Measurements from ENCODE around the gene NDUFB2.
"Not testable (repeated sequence)": the region's sequence is repeated elsewhere in the genome, so short reads cannot be mapped to it uniquely, and the experiment has no call there.

NDUFB2 gene

DNA sequence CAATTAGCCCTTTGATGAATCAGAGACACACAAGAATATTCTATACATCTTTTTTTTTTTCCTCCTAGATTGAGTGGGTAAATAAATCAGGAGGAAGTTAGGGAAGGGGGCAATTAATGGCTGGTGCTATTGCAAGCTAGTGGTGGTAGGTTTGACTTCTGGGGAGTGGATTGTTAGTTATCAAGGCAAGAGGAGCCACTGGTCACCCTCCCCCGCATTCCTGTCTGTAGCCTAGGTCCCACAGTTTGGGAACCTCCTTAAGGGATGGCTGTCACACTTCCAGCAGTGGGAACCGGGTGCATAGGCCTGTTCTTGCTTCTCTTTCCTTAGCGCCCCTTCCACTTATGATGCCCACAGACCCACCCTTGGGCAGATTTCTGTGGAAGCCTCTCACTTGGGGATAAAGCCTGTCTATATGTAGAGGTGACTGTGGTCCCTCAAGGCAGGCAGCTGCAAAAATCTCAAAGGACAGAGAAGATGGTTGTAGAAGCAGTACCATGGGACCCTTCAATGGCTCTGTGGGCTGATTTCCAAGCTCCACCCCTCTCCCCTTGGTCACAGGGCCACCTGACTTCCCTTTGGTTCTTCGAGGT is 26.1 kb upstream of the NDUFB2 start:
- no peak for DNase-seq
- in situ Hi-C loops (cut with HindIII; ENCODE audit: low pct_ligation_motif_present, low pct_unique_long_range_greater_than_20kb, low sequenced_read_pairs), result no loop called here

DNA sequence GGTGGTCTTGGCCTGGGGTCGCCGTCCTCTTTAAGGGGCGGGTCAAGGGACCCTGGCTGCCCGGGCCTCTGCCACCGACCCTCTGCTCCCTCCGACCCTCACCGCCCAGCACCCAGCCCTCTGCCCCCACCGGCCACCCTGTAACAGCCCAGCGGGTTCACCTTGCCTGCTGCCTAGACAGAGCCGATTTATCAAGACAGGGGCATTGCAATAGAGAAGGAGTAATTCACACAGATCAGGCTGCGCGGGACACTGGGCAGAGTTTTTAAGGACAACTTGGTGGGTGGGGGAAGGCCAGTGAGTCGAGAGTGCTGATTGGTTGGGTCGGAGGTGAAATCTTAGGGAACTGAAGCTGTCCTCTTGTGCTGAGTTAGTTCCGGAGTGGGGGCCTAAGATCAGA is 24.5 kb upstream of the NDUFB2 start:
- in situ Hi-C loops (cut with HindIII; ENCODE audit: low pct_ligation_motif_present, low pct_unique_long_range_greater_than_20kb, low sequenced_read_pairs), result no loop called here
- DNase-seq, result no peak

GRCh38 chr7:140672382-140673062 is 24.0 kb upstream of the NDUFB2 start, which contains the start of gene ADCK2:
ADCK2 (plus strand) TSS chr7:140672945; CDS start chr7:140673331, 386 bp downstream.
- peak; percentile 54 for DNase-seq
- in situ Hi-C loops (cut with HindIII; ENCODE audit: low pct_ligation_motif_present, low pct_unique_long_range_greater_than_20kb, low sequenced_read_pairs), result no loop called here

GRCh38 chr7:140673063-140673773 is 23.3 kb upstream of the NDUFB2 start:
- peak; percentile 52 for DNase-seq
- in situ Hi-C loops (cut with HindIII; ENCODE audit: low pct_ligation_motif_present, low pct_unique_long_range_greater_than_20kb, low sequenced_read_pairs), result no loop called here

GRCh38 chr7:140673774-140674155 is 22.7 kb upstream of the NDUFB2 start:
- in situ Hi-C loops (cut with HindIII; ENCODE audit: low pct_ligation_motif_present, low pct_unique_long_range_greater_than_20kb, low sequenced_read_pairs), result no loop called here
- DNase-seq, result no peak

GRCh38 chr7:140674356-140674800 is 22.1 kb upstream of the NDUFB2 start:
- no peak for DNase-seq
- in situ Hi-C loops (cut with HindIII; ENCODE audit: low pct_ligation_motif_present, low pct_unique_long_range_greater_than_20kb, low sequenced_read_pairs), result no loop called here

DNA sequence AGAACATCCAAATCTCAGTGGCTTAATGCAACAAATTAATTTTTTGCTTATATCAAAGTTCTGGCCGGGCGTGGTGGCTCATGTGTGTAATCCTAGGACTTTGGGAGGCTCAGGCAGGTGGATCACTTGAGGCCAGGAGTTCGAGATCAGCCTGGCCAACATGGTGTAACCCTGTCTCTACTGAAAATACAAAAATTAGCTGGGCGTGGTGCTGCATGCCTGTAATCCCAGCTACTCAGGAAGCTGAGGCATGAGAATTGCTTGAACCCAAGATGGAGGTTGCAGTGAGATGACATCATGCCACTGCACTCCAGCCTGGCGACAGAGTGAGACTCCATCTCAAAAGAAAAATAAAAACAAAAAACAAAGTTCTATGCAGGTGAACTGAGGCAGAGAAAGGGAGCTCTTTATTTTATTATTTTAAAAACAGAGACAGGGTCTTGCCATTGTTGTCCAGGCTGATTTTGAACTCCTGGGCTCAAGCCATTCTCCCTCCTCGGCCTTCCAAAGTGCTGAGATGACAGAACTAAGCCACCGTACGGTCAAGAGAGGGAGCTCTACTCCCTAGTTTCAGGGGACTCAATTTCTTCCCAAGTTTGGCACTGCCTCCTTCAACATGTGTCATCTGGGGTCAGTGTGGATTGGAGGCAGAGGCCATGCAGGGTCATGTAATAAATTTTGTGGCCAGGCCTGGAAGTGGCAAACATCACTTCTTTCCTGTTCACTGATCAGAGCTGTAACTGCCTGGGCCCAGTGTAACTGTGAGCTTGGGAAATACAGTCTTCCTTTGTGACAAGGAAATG is 21.4 kb upstream of the NDUFB2 start:
- peak; percentile 88 for DNase-seq
- in situ Hi-C loops (cut with HindIII; ENCODE audit: low pct_ligation_motif_present, low pct_unique_long_range_greater_than_20kb, low sequenced_read_pairs), result no loop called here

DNA sequence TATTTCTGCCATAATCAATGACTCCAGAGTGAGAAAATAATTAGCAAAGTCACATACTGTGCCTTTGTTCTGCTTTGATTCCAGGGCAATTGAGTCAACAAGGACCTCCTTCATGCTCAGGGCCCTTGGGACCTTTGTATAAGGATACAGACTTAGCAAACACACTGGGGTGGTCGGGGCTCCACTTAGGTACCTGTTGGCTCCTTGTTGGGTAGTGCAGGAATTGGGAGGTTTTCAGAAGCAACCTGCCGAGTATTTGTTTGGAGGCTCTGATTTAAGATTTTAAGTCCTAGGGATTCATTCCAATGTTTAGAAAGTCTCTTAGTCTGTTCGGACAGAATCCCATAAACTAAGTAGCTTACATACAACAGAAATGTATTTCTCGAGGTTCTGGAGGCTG is 20.8 kb upstream of the NDUFB2 start:
- no peak for DNase-seq
- in situ Hi-C loops (cut with HindIII; ENCODE audit: low pct_ligation_motif_present, low pct_unique_long_range_greater_than_20kb, low sequenced_read_pairs), result no loop called here

DNA sequence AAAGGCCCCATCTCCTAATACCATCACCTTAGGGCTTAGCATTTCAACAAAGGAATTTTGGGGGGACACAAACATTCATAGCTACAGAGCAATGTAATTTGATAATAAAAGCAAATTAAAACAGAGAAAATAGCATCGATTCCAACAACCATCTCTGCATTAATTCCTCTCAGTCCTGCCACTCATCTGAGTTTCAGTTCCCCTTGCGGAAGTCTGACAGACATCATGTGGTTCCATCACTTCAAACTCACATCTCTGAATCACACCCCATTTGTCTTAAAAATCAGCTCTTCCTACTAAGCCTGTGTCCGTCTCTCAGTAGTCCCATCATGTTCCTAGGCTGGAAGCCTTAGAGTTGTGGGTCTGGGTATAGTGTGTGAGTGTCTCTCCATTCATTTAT is 20.2 kb upstream of the NDUFB2 start:
- no peak for DNase-seq
- in situ Hi-C loops (cut with HindIII; ENCODE audit: low pct_ligation_motif_present, low pct_unique_long_range_greater_than_20kb, low sequenced_read_pairs), result no loop called here

GRCh38 chr7:140676956-140677355 is 19.6 kb upstream of the NDUFB2 start:
- DNase-seq; in situ Hi-C loops (cut with HindIII; ENCODE audit: low pct_ligation_motif_present, low pct_unique_long_range_greater_than_20kb, low sequenced_read_pairs): not testable (repeated sequence)

DNA sequence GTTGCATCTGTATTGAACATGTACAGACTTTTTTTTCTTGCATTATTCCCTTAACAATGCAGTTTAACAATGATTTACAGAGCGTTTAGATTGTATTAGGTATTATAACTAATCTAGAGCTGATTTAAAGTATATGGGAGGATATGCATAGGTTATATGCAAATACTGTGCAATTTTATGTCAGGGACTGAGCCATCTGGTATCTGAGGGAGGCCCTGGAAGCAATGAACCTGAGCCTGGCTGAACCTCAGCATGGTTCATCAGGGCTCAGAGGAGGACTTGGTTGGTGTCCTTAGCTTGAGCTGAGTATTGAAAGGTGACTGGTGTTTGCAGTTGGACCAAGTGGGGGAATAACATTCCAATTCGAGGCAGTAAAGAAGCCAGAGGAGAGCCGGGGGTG is 19.0 kb upstream of the NDUFB2 start:
- in situ Hi-C loops (cut with HindIII; ENCODE audit: low pct_ligation_motif_present, low pct_unique_long_range_greater_than_20kb, low sequenced_read_pairs), result no loop called here
- no peak for DNase-seq

- no peak for DNase-seq
- in situ Hi-C loops (cut with HindIII; ENCODE audit: low pct_ligation_motif_present, low pct_unique_long_range_greater_than_20kb, low sequenced_read_pairs), result no loop called here
These were observed 18.3 kb upstream of the NDUFB2 start for GRCh38 chr7:140678081-140678815.

DNA sequence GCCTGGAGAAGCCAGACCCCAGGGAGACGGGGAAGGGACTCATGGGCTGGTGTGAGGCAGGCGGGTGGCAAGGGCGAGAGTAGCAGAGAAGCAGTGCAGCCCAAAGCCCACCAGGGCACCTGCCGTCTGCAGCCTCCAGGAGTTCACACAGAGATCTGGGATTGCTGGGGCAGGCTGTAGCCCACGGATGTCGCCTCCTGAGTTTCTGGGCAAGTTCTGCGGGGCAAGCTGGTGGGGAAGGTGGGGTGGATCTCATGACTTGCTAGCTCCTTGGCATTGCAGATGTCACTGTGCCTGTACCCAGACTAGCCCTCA is 17.7 kb upstream of the NDUFB2 start:
- in situ Hi-C loops (cut with HindIII; ENCODE audit: low pct_ligation_motif_present, low pct_unique_long_range_greater_than_20kb, low sequenced_read_pairs), result no loop called here
- no peak for DNase-seq

- no peak for DNase-seq
- in situ Hi-C loops (cut with HindIII; ENCODE audit: low pct_ligation_motif_present, low pct_unique_long_range_greater_than_20kb, low sequenced_read_pairs), result no loop called here
These were observed 17.3 kb upstream of the NDUFB2 start for GRCh38 chr7:140679186-140679585.

DNA sequence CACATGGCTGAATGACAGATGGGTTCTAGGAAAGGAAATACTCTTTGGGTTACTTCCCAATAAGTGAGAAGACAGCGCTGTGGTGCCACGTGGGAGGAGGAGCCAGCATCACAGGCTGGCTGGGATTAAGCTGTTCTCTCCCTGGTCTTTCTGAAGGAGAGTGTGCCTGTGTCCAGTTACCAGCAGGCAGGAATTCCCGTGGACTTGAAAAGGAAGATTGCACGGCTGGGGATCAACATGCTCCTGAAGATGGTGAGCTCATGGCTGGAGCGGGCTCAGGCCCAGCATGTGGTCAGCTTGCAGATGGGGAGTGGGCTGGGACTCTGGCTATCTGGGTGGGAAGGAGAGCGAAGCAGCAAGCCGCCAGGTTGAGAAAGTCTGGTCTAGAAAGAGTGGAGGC is 15.6 kb upstream of the NDUFB2 start:
- in situ Hi-C loops (cut with HindIII; ENCODE audit: low pct_ligation_motif_present, low pct_unique_long_range_greater_than_20kb, low sequenced_read_pairs), result no loop called here

DNA sequence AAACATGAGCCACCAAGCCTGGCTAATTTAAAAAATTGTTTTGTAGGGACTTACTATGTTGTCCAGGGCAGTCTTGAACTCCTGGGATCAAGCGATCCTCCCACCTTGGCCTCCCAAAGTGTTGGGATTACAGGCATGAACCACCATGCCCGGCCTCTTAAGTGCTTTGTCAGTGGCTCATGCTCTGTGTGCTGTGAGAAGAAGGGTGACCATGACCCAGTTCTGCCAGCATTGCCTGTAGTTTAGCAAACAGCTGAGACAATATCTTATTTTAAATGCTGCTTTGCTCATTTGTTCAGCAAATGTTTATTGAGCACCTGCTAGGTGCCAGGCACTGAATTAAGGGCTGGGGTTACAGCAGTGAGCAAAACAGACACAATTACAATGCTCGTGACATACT is 14.7 kb upstream of the NDUFB2 start:
- in situ Hi-C loops (cut with HindIII; ENCODE audit: low pct_ligation_motif_present, low pct_unique_long_range_greater_than_20kb, low sequenced_read_pairs), result no loop called here
- no peak for DNase-seq

More for the DNA sequence above, 15.6 kb upstream of the NDUFB2 start:
- DNase-seq, result no peak

- in situ Hi-C loops (cut with HindIII; ENCODE audit: low pct_ligation_motif_present, low pct_unique_long_range_greater_than_20kb, low sequenced_read_pairs), result no loop called here
- no peak for DNase-seq
These were observed 12.9 kb upstream of the NDUFB2 start for GRCh38 chr7:140683657-140684056.

DNA sequence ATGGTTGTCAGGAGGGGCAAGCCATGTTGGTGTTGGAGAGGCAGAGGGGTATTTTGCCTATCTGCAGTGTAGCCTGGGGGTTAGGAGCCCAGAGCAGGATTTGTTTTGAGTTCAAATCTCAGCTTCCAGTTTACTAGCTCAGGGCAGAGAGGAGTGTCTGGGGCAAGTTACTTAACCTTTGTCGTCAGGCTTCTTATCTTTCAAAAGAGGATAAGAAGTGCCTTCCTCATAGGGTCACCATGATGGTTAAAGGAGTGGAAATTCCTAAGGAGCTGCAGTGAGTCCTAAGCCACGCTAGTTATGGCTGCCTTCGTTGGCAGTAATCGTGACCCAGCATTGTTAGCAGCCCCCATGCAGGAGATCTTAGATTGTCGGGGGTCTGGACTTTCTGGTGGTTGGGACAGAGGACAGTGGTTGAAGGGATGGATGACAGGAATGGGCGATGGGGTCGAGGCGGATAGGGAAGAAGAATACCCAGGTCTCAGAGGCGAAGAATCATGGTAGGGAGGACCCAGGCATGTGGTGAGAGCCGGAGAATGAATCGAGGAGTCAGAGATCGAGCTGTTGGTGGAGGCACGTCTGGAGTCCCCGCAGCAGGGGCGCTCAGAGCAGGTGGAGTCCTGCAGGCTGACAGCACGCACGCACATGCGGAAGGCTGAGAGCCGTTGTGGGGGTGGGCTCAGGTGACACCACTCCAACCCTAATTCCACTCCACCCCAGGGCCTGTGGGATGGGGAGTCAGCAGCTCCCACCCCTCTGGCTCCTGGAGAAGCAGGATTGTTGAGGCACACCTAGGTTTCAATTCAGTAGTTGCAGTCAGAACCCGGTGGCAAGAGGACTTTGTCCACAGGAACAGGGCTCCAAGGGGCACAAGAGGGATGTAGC is 12.2 kb upstream of the NDUFB2 start:
- DNase-seq, result no peak
- in situ Hi-C loops (cut with HindIII; ENCODE audit: low pct_ligation_motif_present, low pct_unique_long_range_greater_than_20kb, low sequenced_read_pairs), result no loop called here

All from ACHN (cell line).